ENCODE results near the gene CHRM5.

The CHRM5 gene

DNA sequence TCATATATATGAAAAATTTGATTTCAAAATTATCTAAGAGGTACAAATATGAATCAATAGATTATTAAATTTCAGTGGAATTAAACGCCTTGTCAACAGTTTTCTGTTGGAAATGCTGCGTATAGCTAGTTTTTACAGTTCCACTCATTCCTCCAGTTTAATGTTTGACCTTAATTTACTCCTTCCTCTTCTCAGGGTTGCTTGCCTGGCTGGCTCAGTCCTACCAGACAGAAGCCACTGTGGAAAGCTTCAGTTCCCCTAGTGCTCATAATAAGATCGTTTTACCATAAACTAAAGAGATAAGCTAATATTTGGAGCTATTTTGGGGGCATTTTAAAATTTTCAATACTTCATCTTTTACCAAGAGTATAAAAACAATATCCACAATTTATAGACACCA lies 110.6 kb downstream of the CHRM5 start:
- no peak for DNase-seq
- H3K27me3 ChIP-seq (replicated peaks; ENCODE audit: control insufficient read depth, insufficient read depth, low read length, poor library complexity, severe bottlenecking): no peaks in the 10 kb centered on the region
- no peaks in the 10 kb centered on the region for H3K4me1 ChIP-seq (ENCODE audit: control insufficient read depth, insufficient read depth, low read length, poor library complexity, severe bottlenecking)
- no peak overlapping the region for H3K4me3 ChIP-seq (ENCODE audit: insufficient read depth, low read depth, low read length, poor library complexity, severe bottlenecking)
- no peak overlapping the region for H3K27ac ChIP-seq (ENCODE audit: insufficient read depth, low read length, poor library complexity, severe bottlenecking)
- no peaks in the 10 kb centered on the region for H3K9me3 ChIP-seq (ENCODE audit: control insufficient read depth, low read length)
- peaks cover 12% of the 10 kb centered on the region for H3K36me3 ChIP-seq (ENCODE audit: control insufficient read depth, insufficient read depth, low read length)

DNA sequence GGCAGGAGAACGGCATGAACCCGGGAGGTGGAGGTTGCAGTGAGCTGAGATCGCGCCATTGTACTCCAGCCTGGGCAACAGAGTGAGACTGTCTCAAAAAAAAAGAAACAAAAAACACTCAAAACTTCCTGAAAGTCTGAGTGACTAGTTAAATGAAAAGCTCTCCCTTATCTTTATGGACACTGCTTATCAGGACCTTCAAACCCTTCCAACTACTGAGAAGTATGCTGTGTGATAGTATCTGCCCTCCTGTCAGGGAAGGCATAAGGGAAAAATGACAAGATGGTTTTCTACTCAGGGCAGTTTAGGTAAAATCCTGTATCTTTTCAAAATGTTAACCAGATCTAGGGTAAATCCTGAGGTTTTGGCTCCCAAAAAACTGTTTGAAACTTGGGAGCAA lies 111.6 kb downstream of the CHRM5 start:
- no peak overlapping the region for H3K4me3 ChIP-seq (ENCODE audit: insufficient read depth, low read depth, low read length, poor library complexity, severe bottlenecking)
- H3K9me3 ChIP-seq (ENCODE audit: control insufficient read depth, low read length): no peaks in the 10 kb centered on the region
- H3K4me1 ChIP-seq (ENCODE audit: control insufficient read depth, insufficient read depth, low read length, poor library complexity, severe bottlenecking): no peaks in the 10 kb centered on the region
- no peaks in the 10 kb centered on the region for H3K27me3 ChIP-seq (replicated peaks; ENCODE audit: control insufficient read depth, insufficient read depth, low read length, poor library complexity, severe bottlenecking)
- no peak overlapping the region for H3K27ac ChIP-seq (ENCODE audit: insufficient read depth, low read length, poor library complexity, severe bottlenecking)
- H3K36me3 ChIP-seq (ENCODE audit: control insufficient read depth, insufficient read depth, low read length): peaks cover 18% of the 10 kb centered on the region
- DNase-seq: no peak

DNA sequence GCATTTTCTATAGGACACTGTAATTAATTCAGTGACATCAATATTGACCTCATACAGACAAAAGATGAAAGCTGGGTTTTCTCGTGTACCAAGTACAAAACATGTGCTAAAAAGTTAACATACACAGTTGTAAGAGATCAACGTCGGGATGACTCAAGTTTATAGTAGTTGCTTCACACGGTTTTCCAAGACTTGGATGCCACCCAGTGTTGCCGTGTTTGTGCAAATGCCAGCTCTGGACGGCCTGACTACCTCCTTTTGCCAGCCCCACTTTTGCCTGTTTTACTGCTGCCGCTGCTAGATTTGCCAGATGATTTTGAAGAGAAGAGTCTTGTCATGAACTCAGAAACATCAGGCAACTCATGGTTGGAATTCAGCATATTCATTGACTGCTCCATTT lies 115.8 kb downstream of the CHRM5 start:
- Histone ChIP-seq H3K4me1 (ENCODE audit: control insufficient read depth, insufficient read depth, low read length, poor library complexity, severe bottlenecking) (no peaks in the 10 kb centered on the region), H3K9me3 (ENCODE audit: control insufficient read depth, low read length) (no peaks in the 10 kb centered on the region), H3K27ac (ENCODE audit: insufficient read depth, low read length, poor library complexity, severe bottlenecking) (no peak overlapping the region), H3K36me3 (ENCODE audit: control insufficient read depth, insufficient read depth, low read length) (peaks cover 52% of the 10 kb centered on the region), H3K27me3 (replicated peaks; ENCODE audit: control insufficient read depth, insufficient read depth, low read length, poor library complexity, severe bottlenecking) (no peaks in the 10 kb centered on the region), H3K4me3 (ENCODE audit: insufficient read depth, low read depth, low read length, poor library complexity, severe bottlenecking) (no peak overlapping the region)
- no peak for DNase-seq

DNA sequence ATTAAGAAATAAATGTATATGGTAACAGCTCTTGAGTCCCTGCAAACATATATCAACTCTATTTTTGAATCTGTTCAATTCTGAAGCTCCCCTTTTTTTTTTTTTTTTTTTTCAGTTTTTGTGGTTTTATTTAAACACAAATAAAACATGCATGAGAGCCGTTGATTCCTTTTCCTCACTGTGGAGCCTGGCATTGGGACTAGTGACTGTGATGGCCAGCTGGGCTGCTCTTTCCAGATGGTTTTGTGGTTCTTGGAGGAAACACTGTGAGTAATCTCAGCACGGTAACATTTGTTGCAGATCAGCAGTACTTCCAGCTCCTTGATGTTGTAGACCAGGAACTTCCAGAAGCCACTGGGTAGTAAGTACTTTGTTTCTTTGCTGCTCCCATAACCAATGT lies 117.4 kb downstream of the CHRM5 start:
- Histone ChIP-seq H3K4me1 (ENCODE audit: control insufficient read depth, insufficient read depth, low read length, poor library complexity, severe bottlenecking) (no peaks in the 10 kb centered on the region), H3K27me3 (replicated peaks; ENCODE audit: control insufficient read depth, insufficient read depth, low read length, poor library complexity, severe bottlenecking) (no peaks in the 10 kb centered on the region), H3K27ac (ENCODE audit: insufficient read depth, low read length, poor library complexity, severe bottlenecking) (no peak overlapping the region), H3K36me3 (ENCODE audit: control insufficient read depth, insufficient read depth, low read length) (peaks cover 58% of the 10 kb centered on the region), H3K4me3 (ENCODE audit: insufficient read depth, low read depth, low read length, poor library complexity, severe bottlenecking) (no peak overlapping the region), H3K9me3 (ENCODE audit: control insufficient read depth, low read length) (no peaks in the 10 kb centered on the region)
- DNase-seq: no peak

DNA sequence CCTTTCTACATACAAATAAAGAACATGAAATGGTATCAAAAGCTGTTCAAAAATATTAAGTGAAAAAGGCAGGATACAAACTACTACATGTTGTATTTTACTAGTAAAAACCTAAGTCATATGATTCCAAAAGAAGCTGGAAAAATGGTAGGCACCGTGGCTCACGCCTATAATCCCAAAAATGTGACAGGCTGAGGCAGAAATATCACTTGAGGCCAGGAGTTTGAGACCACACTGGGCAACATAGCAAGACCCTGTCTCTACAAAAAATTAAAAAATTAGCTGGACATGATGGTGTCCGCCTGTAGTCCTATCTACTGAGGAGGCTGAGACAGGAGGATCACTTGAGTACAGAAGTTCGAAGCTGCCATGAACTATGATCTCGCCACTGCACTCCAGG lies 131.6 kb downstream of the CHRM5 start:
- Histone ChIP-seq H3K4me3 (ENCODE audit: insufficient read depth, low read depth, low read length, poor library complexity, severe bottlenecking) (no peak overlapping the region), H3K27ac (ENCODE audit: insufficient read depth, low read length, poor library complexity, severe bottlenecking) (no peak overlapping the region), H3K9me3 (ENCODE audit: control insufficient read depth, low read length) (no peaks in the 10 kb centered on the region), H3K27me3 (replicated peaks; ENCODE audit: control insufficient read depth, insufficient read depth, low read length, poor library complexity, severe bottlenecking) (no peaks in the 10 kb centered on the region), H3K4me1 (ENCODE audit: control insufficient read depth, insufficient read depth, low read length, poor library complexity, severe bottlenecking) (peaks cover 11% of the 10 kb centered on the region), H3K36me3 (ENCODE audit: control insufficient read depth, insufficient read depth, low read length) (peaks cover 9% of the 10 kb centered on the region)
- no peak for DNase-seq

DNA sequence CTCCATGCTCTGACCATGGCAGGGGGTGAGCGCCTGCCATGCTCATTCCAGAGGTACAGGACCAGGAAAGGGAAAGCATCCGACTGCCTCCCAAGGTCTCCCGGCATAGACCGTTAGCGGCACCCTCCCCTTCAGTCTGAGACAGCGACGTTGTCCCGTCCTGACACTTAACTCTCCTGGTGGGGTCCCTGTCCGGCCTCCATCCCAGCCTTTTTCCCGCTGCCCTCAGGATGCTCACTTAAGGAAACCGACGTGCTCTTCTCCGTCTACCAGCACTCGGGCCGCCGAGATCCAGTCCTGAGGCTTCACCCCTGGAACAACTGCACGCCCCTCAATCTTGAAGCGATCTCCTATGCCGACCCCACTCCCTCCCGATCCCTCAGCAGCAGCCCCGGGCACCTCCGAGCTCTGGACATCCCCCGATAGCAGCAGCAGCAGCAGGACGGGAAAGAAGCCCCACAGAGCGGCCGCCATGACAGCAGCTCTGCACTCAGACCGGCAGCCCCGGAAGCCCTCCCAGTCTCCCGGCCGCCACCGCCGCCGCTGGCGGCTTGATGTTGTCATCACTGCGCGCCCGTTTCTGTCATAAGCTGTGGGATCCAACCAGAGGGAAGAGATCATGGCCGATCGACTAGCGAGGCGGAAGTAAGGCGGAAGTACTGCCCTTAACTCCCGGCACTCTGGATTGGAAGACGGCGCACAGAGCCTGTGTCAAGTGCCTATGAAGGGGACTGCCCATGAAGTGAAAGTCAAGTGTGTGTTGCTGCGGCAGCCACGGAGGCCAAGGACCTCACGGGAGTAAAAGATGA lies 133.3 kb downstream of the CHRM5 start, which contains the start of the genes EMC7 and PGBD4:
Gene EMC7, minus strand, starts transcription at position 497 of the 809 bp plus-strand sequence. Its CDS starts 23 bp downstream, at position 474.
Gene PGBD4, plus strand, starts transcription at position 718 of the 809 bp plus-strand sequence. CDS start 449 bp downstream, outside the sequence.
- no peaks in the 10 kb centered on the region for H3K27me3 ChIP-seq (replicated peaks; ENCODE audit: control insufficient read depth, insufficient read depth, low read length, poor library complexity, severe bottlenecking)
- no peaks in the 10 kb centered on the region for H3K9me3 ChIP-seq (ENCODE audit: control insufficient read depth, low read length)
- H3K27ac ChIP-seq (ENCODE audit: insufficient read depth, low read length, poor library complexity, severe bottlenecking): peak within 1 kb of the TSS; percentile 95
- peaks cover 11% of the 10 kb centered on the region for H3K4me1 ChIP-seq (ENCODE audit: control insufficient read depth, insufficient read depth, low read length, poor library complexity, severe bottlenecking)
- peak; percentile 99 for DNase-seq
- no peaks in the 10 kb centered on the region for H3K36me3 ChIP-seq (ENCODE audit: control insufficient read depth, insufficient read depth, low read length)
- H3K4me3 ChIP-seq (ENCODE audit: insufficient read depth, low read depth, low read length, poor library complexity, severe bottlenecking): peak within 1 kb of the TSS; percentile 89

DNA sequence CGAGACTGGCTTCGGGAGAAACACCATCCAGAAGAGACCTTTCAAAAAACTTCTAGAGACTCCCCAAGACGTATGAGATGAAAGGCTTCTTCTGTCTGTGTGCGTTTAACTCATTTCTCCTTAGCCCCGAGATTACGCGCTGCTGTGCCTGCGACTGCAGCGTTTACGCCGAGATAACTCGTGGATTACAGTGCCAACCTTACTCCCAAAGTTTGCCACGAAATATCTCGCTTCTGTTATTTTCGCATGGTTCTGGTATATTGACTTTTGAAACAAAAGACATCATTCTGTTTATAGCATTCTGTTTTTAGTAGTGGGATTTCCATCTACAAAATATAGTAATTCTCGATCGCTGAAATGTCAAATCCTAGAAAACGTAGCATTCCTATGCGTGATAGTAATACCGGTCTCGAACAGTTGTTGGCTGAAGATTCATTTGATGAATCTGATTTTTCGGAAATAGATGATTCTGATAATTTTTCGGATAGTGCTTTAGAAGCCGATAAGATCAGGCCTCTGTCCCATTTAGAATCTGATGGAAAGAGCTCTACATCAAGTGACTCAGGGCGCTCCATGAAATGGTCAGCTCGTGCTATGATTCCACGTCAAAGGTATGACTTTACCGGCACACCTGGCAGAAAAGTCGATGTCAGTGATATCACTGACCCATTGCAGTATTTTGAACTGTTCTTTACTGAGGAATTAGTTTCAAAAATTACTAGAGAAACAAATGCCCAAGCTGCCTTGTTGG lies 134.1 kb downstream of the CHRM5 start:
- peak overlapping the region; percentile 95 for H3K27ac ChIP-seq (ENCODE audit: insufficient read depth, low read length, poor library complexity, severe bottlenecking)
- no peak for DNase-seq
- no peaks in the 10 kb centered on the region for H3K9me3 ChIP-seq (ENCODE audit: control insufficient read depth, low read length)
- no peaks in the 10 kb centered on the region for H3K36me3 ChIP-seq (ENCODE audit: control insufficient read depth, insufficient read depth, low read length)
- no peaks in the 10 kb centered on the region for H3K27me3 ChIP-seq (replicated peaks; ENCODE audit: control insufficient read depth, insufficient read depth, low read length, poor library complexity, severe bottlenecking)
- H3K4me3 ChIP-seq (ENCODE audit: insufficient read depth, low read depth, low read length, poor library complexity, severe bottlenecking): peak overlapping the region; percentile 76
- peaks cover 11% of the 10 kb centered on the region for H3K4me1 ChIP-seq (ENCODE audit: control insufficient read depth, insufficient read depth, low read length, poor library complexity, severe bottlenecking)

DNA sequence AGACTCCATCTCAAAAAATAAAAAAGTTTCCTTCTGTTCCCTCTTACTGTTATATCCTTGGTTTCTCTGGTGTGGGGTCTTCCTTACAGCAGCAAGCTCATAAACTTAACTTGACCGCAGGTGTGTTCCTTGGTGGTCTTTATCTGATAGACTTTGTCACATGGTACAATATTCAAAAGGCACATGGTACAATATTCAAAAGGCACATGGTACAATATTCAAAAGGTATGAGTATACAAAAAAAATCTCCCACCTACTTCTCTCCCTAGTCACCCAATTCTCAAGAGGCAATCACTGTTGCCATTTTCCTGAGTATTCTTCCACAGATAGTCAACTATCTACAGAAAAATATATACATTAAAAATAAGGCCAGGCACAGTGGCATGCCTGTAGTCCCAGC lies 138.1 kb downstream of the CHRM5 start:
- Histone ChIP-seq H3K4me1 (ENCODE audit: control insufficient read depth, insufficient read depth, low read length, poor library complexity, severe bottlenecking) (peaks cover 6% of the 10 kb centered on the region), H3K27ac (ENCODE audit: insufficient read depth, low read length, poor library complexity, severe bottlenecking) (no peak overlapping the region), H3K4me3 (ENCODE audit: insufficient read depth, low read depth, low read length, poor library complexity, severe bottlenecking) (no peak overlapping the region), H3K9me3 (ENCODE audit: control insufficient read depth, low read length) (no peaks in the 10 kb centered on the region), H3K27me3 (replicated peaks; ENCODE audit: control insufficient read depth, insufficient read depth, low read length, poor library complexity, severe bottlenecking) (no peaks in the 10 kb centered on the region), H3K36me3 (ENCODE audit: control insufficient read depth, insufficient read depth, low read length) (no peaks in the 10 kb centered on the region)
- DNase-seq: no peak

DNA sequence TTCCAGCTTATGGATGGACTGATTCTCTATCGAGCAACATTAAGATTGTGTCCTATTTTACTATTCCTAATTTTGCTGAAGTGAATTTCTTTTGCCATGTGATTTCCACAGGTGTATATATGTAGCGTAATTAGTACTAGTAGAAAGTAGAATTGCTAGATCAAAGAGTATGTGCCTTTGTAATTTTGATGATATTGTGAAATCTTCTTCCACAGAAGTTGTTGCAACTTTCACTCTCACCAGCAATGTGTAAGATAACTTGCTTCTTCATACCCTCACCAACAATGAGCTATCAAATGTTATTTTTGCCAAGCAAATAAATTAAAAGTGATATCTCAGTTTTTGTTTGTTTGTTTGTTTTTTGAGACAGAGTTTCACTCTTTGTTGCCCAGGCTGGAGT lies 139.0 kb downstream of the CHRM5 start:
- Histone ChIP-seq H3K36me3 (ENCODE audit: control insufficient read depth, insufficient read depth, low read length) (no peaks in the 10 kb centered on the region), H3K9me3 (ENCODE audit: control insufficient read depth, low read length) (no peaks in the 10 kb centered on the region), H3K27ac (ENCODE audit: insufficient read depth, low read length, poor library complexity, severe bottlenecking) (no peak overlapping the region), H3K27me3 (replicated peaks; ENCODE audit: control insufficient read depth, insufficient read depth, low read length, poor library complexity, severe bottlenecking) (no peaks in the 10 kb centered on the region), H3K4me1 (ENCODE audit: control insufficient read depth, insufficient read depth, low read length, poor library complexity, severe bottlenecking) (peaks cover 6% of the 10 kb centered on the region), H3K4me3 (ENCODE audit: insufficient read depth, low read depth, low read length, poor library complexity, severe bottlenecking) (no peak overlapping the region)
- no peak for DNase-seq
